ENCODE measurements around the gene DNM3.

DNA sequence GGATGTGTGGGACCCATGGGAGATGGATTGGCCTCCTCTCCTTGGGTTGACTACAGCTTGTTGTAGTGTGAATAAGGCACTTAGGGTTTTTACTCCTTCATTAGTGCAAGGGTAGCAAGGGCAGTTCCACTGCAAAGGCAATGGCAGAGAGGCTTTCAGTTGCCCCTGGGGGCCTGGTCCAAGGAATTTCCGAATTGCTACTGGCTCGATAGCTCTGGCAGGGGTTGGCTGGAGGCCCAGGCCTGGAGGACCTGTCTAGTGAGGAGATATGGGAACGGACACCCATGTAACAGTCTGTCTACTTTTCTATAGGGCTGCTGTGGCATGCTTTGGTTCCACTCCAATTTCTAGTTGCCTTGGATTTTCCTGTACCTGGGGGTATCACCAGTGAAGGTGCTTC is 360.3 kb downstream of the DNM3 start:
- TF ChIP-seq POLR2A (IDR thresholded peaks at IDR 0.05) (no peak), CTCF (IDR thresholded peaks at IDR 0.05) (no peak)

Data from lower leg skin (tissue), 3 donors.